ENCODE measurements around the gene ERC2. TPM values are rescaled to one million over a fixed set of nuclear protein-coding genes. Genes with fewer than 3 reads are reported as not detected.

Gene ERC2
- total and polyA plus RNA-seq, 5 donors from 2014 or later: not detected

DNA sequence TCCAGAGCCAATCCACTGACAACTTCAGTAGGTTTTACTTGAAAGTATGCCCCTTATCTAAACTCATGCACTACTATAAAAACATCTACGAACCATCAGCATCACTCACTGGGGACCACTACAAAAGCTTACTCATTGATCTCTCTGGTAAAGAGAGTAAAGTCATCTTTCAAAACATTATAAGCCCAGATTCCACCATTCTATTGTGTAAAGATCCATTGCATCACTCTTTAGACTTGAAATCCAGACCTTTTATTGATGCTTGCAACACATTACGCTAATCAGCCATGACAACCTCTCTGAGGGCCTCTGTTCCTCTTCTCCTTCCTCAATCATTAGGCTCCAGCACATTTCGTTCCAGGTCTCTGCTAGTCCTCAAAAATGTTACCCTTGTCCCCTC lies 732.3 kb downstream of the ERC2 start:
- Histone ChIP-seq H3K9me3 (ENCODE audit: control insufficient read depth in 2 of 2, low read length in 2 of 2) (peaks cover 0 to under 1% of the 10 kb centered on the region in 2 experiments), H3K27me3 (ENCODE audit: control insufficient read depth, insufficient read depth, low read length) (no peaks in the 10 kb centered on the region), H3K36me3 (ENCODE audit: control insufficient read depth, insufficient read depth, low read length) (no peaks in the 10 kb centered on the region), H3K4me1 (ENCODE audit: control insufficient read depth, insufficient read depth, low read length, poor library complexity, severe bottlenecking) (no peaks in the 10 kb centered on the region), H3K4me3 (ENCODE audit: low read depth, low read length) (no peak overlapping the region), H3K27ac (ENCODE audit: insufficient read depth, low read length, poor library complexity, severe bottlenecking) (no peak overlapping the region)
- DNase-seq (no peak), ATAC-seq (ENCODE audit: low read depth in 2 of 2) (no peak)
- peaks cover 0 to 7% (median 0%) of the 10 kb centered on the region in 7 donors for H3K9me3 Mint-ChIP-seq
- H3K27me3 Mint-ChIP-seq: no peaks in the 10 kb centered on the region
- H3K4me1 Mint-ChIP-seq: no peaks in the 10 kb centered on the region
- no peak overlapping the region for H3K4me3 Mint-ChIP-seq
- H3K36me3 Mint-ChIP-seq: no peaks in the 10 kb centered on the region
- H3K27ac Mint-ChIP-seq: no peak overlapping the region

DNA sequence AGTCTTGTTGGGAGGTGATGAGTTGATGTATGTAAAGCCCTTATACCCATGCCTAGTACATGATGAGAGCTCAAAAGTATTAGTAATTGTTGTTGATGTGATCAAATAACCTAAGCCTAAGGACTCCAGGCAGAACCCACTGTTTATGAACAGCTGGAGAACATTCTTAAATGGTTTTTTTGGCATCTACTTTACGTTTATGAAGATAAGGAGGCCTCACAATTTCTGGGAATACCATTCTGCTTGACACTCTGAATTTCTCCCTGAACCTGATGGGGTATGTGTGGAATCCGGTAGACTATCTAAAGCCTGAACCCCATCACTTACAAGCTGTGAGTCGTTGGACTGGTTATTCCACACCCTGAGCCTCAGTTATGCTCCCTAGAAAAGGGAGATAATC lies 736.5 kb downstream of the ERC2 start:
- Mint-ChIP-seq H3K36me3 (no peaks in the 10 kb centered on the region), H3K4me1 (no peaks in the 10 kb centered on the region), H3K27me3 (no peaks in the 10 kb centered on the region), H3K27ac (no peak overlapping the region), H3K4me3 (no peak overlapping the region), H3K9me3 (peaks cover 0 to 6% (median 2%) of the 10 kb centered on the region in 7 donors)
- no peak overlapping the region for H3K27ac ChIP-seq (ENCODE audit: insufficient read depth, low read length, poor library complexity, severe bottlenecking)
- H3K4me3 ChIP-seq (ENCODE audit: low read depth, low read length): no peak overlapping the region
- H3K9me3 ChIP-seq (ENCODE audit: control insufficient read depth in 2 of 2, low read length in 2 of 2): peaks cover 0 to 2% of the 10 kb centered on the region in 2 experiments
- H3K36me3 ChIP-seq (ENCODE audit: control insufficient read depth, insufficient read depth, low read length): no peaks in the 10 kb centered on the region
- no peaks in the 10 kb centered on the region for H3K27me3 ChIP-seq (ENCODE audit: control insufficient read depth, insufficient read depth, low read length)
- DNase-seq (no peak), ATAC-seq (ENCODE audit: low read depth in 2 of 2) (no peak)
- no peaks in the 10 kb centered on the region for H3K4me1 ChIP-seq (ENCODE audit: control insufficient read depth, insufficient read depth, low read length, poor library complexity, severe bottlenecking)

GRCh38 chr3:55729546-55729945 lies 738.7 kb downstream of the ERC2 start:
- no peak for ATAC-seq (ENCODE audit: low read depth in 2 of 2)
- no peaks in the 10 kb centered on the region for H3K4me1 Mint-ChIP-seq
- H3K4me3 ChIP-seq (ENCODE audit: low read depth, low read length): no peak overlapping the region

DNA sequence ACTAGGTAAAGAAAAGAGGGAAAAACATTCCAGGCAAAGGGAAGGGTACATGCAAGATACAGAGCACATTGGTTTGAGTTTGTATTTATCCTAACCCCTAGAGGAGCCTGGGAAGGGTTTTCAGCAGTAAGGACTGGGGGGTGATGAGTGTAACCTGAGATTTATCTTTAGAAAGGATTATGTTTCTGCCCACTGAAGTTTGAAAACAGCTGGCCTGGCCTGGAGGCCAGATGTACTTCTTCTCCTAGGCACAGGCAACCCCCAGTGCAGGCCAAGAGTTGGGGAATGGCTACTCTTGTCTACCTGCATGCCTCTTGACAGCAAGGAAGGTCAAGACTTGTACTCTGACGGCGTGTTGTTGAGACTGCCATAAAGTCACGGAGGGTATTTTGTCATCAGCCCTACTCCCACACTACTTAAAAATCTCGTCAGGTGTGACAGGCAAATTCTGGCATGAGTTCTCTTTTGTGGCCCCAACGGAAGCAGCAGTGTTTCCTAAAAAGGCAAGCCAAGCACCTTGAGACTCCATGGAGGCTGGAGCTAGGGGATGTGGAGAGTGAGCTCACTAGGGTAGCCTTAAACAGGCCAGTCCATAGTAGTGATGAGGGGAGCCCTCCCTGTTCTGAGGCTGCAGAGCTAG lies 739.7 kb downstream of the ERC2 start:
- ATAC-seq (ENCODE audit: low read depth in 2 of 2) (no peak), DNase-seq (no peak)
- no peak overlapping the region for H3K4me3 ChIP-seq (ENCODE audit: low read depth, low read length)
- Mint-ChIP-seq H3K4me1 (no peaks in the 10 kb centered on the region), H3K36me3 (no peaks in the 10 kb centered on the region), H3K27ac (no peak overlapping the region), H3K4me3 (no peak overlapping the region), H3K9me3 (peaks cover 0 to 5% (median 0%) of the 10 kb centered on the region in 7 donors), H3K27me3 (no peaks in the 10 kb centered on the region)
- H3K9me3 ChIP-seq (ENCODE audit: control insufficient read depth in 2 of 2, low read length in 2 of 2): peaks cover 0 to 2% of the 10 kb centered on the region in 2 experiments
- no peaks in the 10 kb centered on the region for H3K4me1 ChIP-seq (ENCODE audit: control insufficient read depth, insufficient read depth, low read length, poor library complexity, severe bottlenecking)
- H3K27ac ChIP-seq (ENCODE audit: insufficient read depth, low read length, poor library complexity, severe bottlenecking): no peak overlapping the region
- no peaks in the 10 kb centered on the region for H3K27me3 ChIP-seq (ENCODE audit: control insufficient read depth, insufficient read depth, low read length)
- H3K36me3 ChIP-seq (ENCODE audit: control insufficient read depth, insufficient read depth, low read length): no peaks in the 10 kb centered on the region

More at GRCh38 chr3:55729546-55729945, 738.7 kb downstream of the ERC2 start:
- Histone ChIP-seq H3K27me3 (ENCODE audit: control insufficient read depth, insufficient read depth, low read length) (no peaks in the 10 kb centered on the region), H3K36me3 (ENCODE audit: control insufficient read depth, insufficient read depth, low read length) (no peaks in the 10 kb centered on the region), H3K9me3 (ENCODE audit: control insufficient read depth in 2 of 2, low read length in 2 of 2) (peaks cover 0 to 2% of the 10 kb centered on the region in 2 experiments), H3K4me1 (ENCODE audit: control insufficient read depth, insufficient read depth, low read length, poor library complexity, severe bottlenecking) (no peaks in the 10 kb centered on the region), H3K27ac (ENCODE audit: insufficient read depth, low read length, poor library complexity, severe bottlenecking) (no peak overlapping the region)
- no peak overlapping the region for H3K4me3 Mint-ChIP-seq
- no peaks in the 10 kb centered on the region for H3K36me3 Mint-ChIP-seq
- H3K9me3 Mint-ChIP-seq: peaks cover 0 to 5% (median 0%) of the 10 kb centered on the region in 7 donors
- no peaks in the 10 kb centered on the region for H3K27me3 Mint-ChIP-seq
- no peak for DNase-seq
- no peak overlapping the region for H3K27ac Mint-ChIP-seq

DNA sequence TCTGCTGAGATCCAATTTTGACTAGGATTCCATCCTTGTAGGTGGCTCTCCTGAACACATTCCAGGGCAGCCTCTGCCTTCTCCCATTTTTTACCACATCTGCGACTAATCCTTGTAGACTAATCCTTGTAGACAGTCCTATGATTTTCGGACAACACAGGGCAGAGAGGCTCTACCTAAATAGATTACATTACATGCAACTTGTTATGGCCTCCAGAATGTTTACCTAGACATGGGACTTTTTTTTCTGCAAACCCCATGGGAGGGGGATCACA lies 741.8 kb downstream of the ERC2 start:
- Histone ChIP-seq H3K27me3 (ENCODE audit: control insufficient read depth, insufficient read depth, low read length) (no peaks in the 10 kb centered on the region), H3K27ac (ENCODE audit: insufficient read depth, low read length, poor library complexity, severe bottlenecking) (no peak overlapping the region), H3K36me3 (ENCODE audit: control insufficient read depth, insufficient read depth, low read length) (no peaks in the 10 kb centered on the region), H3K9me3 (ENCODE audit: control insufficient read depth in 2 of 2, low read length in 2 of 2) (peaks cover 0 to 2% of the 10 kb centered on the region in 2 experiments), H3K4me3 (ENCODE audit: low read depth, low read length) (no peak overlapping the region), H3K4me1 (ENCODE audit: control insufficient read depth, insufficient read depth, low read length, poor library complexity, severe bottlenecking) (no peaks in the 10 kb centered on the region)
- ATAC-seq (ENCODE audit: low read depth in 2 of 2) (no peak), DNase-seq (no peak)
- Mint-ChIP-seq H3K27me3 (peaks cover 4% of the 10 kb centered on the region), H3K4me1 (no peaks in the 10 kb centered on the region), H3K4me3 (no peak overlapping the region), H3K36me3 (no peaks in the 10 kb centered on the region), H3K27ac (no peak overlapping the region), H3K9me3 (peaks cover 0 to 5% (median 1%) of the 10 kb centered on the region in 7 donors)

- Mint-ChIP-seq H3K4me3 (no peak overlapping the region), H3K4me1 (no peaks in the 10 kb centered on the region), H3K27ac (no peak overlapping the region), H3K27me3 (peaks cover 4% of the 10 kb centered on the region), H3K36me3 (no peaks in the 10 kb centered on the region), H3K9me3 (peaks cover 0 to 5% (median 1%) of the 10 kb centered on the region in 7 donors)
- H3K27me3 ChIP-seq (ENCODE audit: control insufficient read depth, insufficient read depth, low read length): no peaks in the 10 kb centered on the region
- DNase-seq (no peak), ATAC-seq (ENCODE audit: low read depth in 2 of 2) (no peak)
- no peaks in the 10 kb centered on the region for H3K36me3 ChIP-seq (ENCODE audit: control insufficient read depth, insufficient read depth, low read length)
- peaks cover 0 to under 1% of the 10 kb centered on the region in 2 experiments for H3K9me3 ChIP-seq (ENCODE audit: control insufficient read depth in 2 of 2, low read length in 2 of 2)
- no peak overlapping the region for H3K27ac ChIP-seq (ENCODE audit: insufficient read depth, low read length, poor library complexity, severe bottlenecking)
- no peaks in the 10 kb centered on the region for H3K4me1 ChIP-seq (ENCODE audit: control insufficient read depth, insufficient read depth, low read length, poor library complexity, severe bottlenecking)
- no peak overlapping the region for H3K4me3 ChIP-seq (ENCODE audit: low read depth, low read length)
Observed at GRCh38 chr3:55725681-55726500, 742.4 kb downstream of the ERC2 start.

GRCh38 chr3:55724821-55725220 lies 743.4 kb downstream of the ERC2 start:
- Histone ChIP-seq H3K36me3 (ENCODE audit: control insufficient read depth, insufficient read depth, low read length) (no peaks in the 10 kb centered on the region), H3K4me1 (ENCODE audit: control insufficient read depth, insufficient read depth, low read length, poor library complexity, severe bottlenecking) (no peaks in the 10 kb centered on the region), H3K27ac (ENCODE audit: insufficient read depth, low read length, poor library complexity, severe bottlenecking) (no peak overlapping the region), H3K4me3 (ENCODE audit: low read depth, low read length) (no peak overlapping the region), H3K27me3 (ENCODE audit: control insufficient read depth, insufficient read depth, low read length) (no peaks in the 10 kb centered on the region), H3K9me3 (ENCODE audit: control insufficient read depth in 2 of 2, low read length in 2 of 2) (no peaks in the 10 kb centered on the region)
- no peak overlapping the region for H3K4me3 Mint-ChIP-seq
- ATAC-seq (ENCODE audit: low read depth in 2 of 2) (no peak), DNase-seq (no peak)
- H3K27ac Mint-ChIP-seq: no peak overlapping the region
- H3K36me3 Mint-ChIP-seq: no peaks in the 10 kb centered on the region
- H3K9me3 Mint-ChIP-seq: peaks cover 0 to 5% (median 1%) of the 10 kb centered on the region in 7 donors
- H3K27me3 Mint-ChIP-seq: peaks cover 4% of the 10 kb centered on the region
- H3K4me1 Mint-ChIP-seq: no peaks in the 10 kb centered on the region

- H3K27ac Mint-ChIP-seq: no peak overlapping the region
Observed at GRCh38 chr3:55724407-55724784, 743.9 kb downstream of the ERC2 start.

More at GRCh38 chr3:55724407-55724784, 743.9 kb downstream of the ERC2 start:
- H3K9me3 ChIP-seq (ENCODE audit: control insufficient read depth in 2 of 2, low read length in 2 of 2): no peaks in the 10 kb centered on the region
- no peaks in the 10 kb centered on the region for H3K4me1 Mint-ChIP-seq
- no peaks in the 10 kb centered on the region for H3K4me1 ChIP-seq (ENCODE audit: control insufficient read depth, insufficient read depth, low read length, poor library complexity, severe bottlenecking)
- no peaks in the 10 kb centered on the region for H3K36me3 ChIP-seq (ENCODE audit: control insufficient read depth, insufficient read depth, low read length)
- no peaks in the 10 kb centered on the region for H3K27me3 ChIP-seq (ENCODE audit: control insufficient read depth, insufficient read depth, low read length)
- H3K27me3 Mint-ChIP-seq: peaks cover 4% of the 10 kb centered on the region
- H3K4me3 ChIP-seq (ENCODE audit: low read depth, low read length): no peak overlapping the region
- no peak for ATAC-seq (ENCODE audit: low read depth in 2 of 2)
- no peak for DNase-seq
- no peak overlapping the region for H3K27ac ChIP-seq (ENCODE audit: insufficient read depth, low read length, poor library complexity, severe bottlenecking)
- no peak overlapping the region for H3K4me3 Mint-ChIP-seq
- peaks cover 0 to 5% (median 1%) of the 10 kb centered on the region in 7 donors for H3K9me3 Mint-ChIP-seq
- H3K36me3 Mint-ChIP-seq: no peaks in the 10 kb centered on the region

Measured in CD4-positive, CD25-positive, alpha-beta regulatory T cell (primary cell).